Loucy (cell line): Measurements from ENCODE around the gene ZNF771.

Source experiments
- H2AFZ ChIP-seq: fragments of 200-600 bp; sonication (generic); 2 replicates; pipeline ENCODE4 v1.6.0; 2016; ENCODE audit warnings: antibody characterized with exemption, mild to moderate bottlenecking, low read length, moderate library complexity
- H3F3A ChIP-seq: fragments of 200-600 bp; 2 replicates; pipeline ENCODE4 v1.6.0; 2016; ENCODE audit warnings: antibody characterized with exemption, low read depth, mild to moderate bottlenecking
- H3K27me3 ChIP-seq: fragments of 200-600 bp; sonication (generic); 2 replicates; pipeline ENCODE4 v1.6.1; 2014; ENCODE audit warnings: low read length, mild to moderate bottlenecking; ENCODE audit not compliant: insufficient read depth, poor library complexity, severe bottlenecking
- H3K36me3 ChIP-seq: fragments of 200-600 bp; sonication (generic); 2 replicates; pipeline ENCODE4 v1.6.1; 2016; ENCODE audit warnings: low read length; ENCODE audit not compliant: insufficient read depth
- H3K4me1 ChIP-seq: fragments of 200-600 bp; sonication (generic); 2 replicates; pipeline ENCODE4 v1.5.1; 2014; ENCODE audit warnings: low read length, mild to moderate bottlenecking; ENCODE audit not compliant: insufficient read depth, poor library complexity, severe bottlenecking
- H3K4me2 ChIP-seq: fragments of 200-600 bp; sonication (generic); 2 replicates; pipeline ENCODE4 v1.6.0; 2014; ENCODE audit warnings: antibody characterized with exemption, low read length, low read depth, mild to moderate bottlenecking; ENCODE audit not compliant: poor library complexity, severe bottlenecking
- H3K4me3 ChIP-seq: fragments of 200-600 bp; sonication (generic); 2 replicates; pipeline ENCODE4 v1.5.1; 2014; ENCODE audit warnings: low read length, mild to moderate bottlenecking, mixed read lengths; ENCODE audit not compliant: poor library complexity, severe bottlenecking
- H3K79me2 ChIP-seq: fragments of 200-600 bp; sonication (generic); 2 replicates; pipeline ENCODE4 v1.6.1; 2014; ENCODE audit warnings: low read length; ENCODE audit not compliant: insufficient read depth
- H3K9ac ChIP-seq: fragments of 200-600 bp; sonication (generic); 2 replicates; pipeline ENCODE4 v1.6.0; 2014; ENCODE audit warnings: mild to moderate bottlenecking, low read depth, low read length, moderate library complexity; ENCODE audit not compliant: poor library complexity, severe bottlenecking
- H3K9me2 ChIP-seq: fragments of 200-600 bp; sonication (generic); replicated peaks from 2 replicates; pipeline ENCODE4 v1.6.1; 2016; ENCODE audit warnings: low read depth, low read length, mixed read lengths
- H3K9me3 ChIP-seq: fragments of 200-600 bp; sonication (generic); 2 replicates; pipeline ENCODE4 v1.6.1; 2014; ENCODE audit warnings: mild to moderate bottlenecking, antibody characterized with exemption, low read length, low read depth; ENCODE audit not compliant: insufficient read depth
- H4K20me1 ChIP-seq: fragments of 200-600 bp; sonication (generic); 2 replicates; pipeline ENCODE4 v1.6.0; 2014; ENCODE audit warnings: antibody characterized with exemption, low read length, mild to moderate bottlenecking; ENCODE audit not compliant: insufficient read depth, poor library complexity, severe bottlenecking
- EZH2phosphoT487 ChIP-seq: fragments of 200-600 bp; IDR thresholded peaks from 2 replicates; pipeline ENCODE4 v1.6.1; 2018; ENCODE audit warnings: antibody characterized with exemption, mild to moderate bottlenecking, moderate library complexity, borderline replicate concordance
- TF ChIP-seq, protein P1 (sequence below): fragments of 200-600 bp; sonication (generic); conservative IDR thresholded peaks from 2 replicates; pipeline ENCODE4 v1.5.1; 2014; ENCODE audit warnings: mild to moderate bottlenecking, antibody characterized with exemption, low read length

ZNF771 gene

DNA sequence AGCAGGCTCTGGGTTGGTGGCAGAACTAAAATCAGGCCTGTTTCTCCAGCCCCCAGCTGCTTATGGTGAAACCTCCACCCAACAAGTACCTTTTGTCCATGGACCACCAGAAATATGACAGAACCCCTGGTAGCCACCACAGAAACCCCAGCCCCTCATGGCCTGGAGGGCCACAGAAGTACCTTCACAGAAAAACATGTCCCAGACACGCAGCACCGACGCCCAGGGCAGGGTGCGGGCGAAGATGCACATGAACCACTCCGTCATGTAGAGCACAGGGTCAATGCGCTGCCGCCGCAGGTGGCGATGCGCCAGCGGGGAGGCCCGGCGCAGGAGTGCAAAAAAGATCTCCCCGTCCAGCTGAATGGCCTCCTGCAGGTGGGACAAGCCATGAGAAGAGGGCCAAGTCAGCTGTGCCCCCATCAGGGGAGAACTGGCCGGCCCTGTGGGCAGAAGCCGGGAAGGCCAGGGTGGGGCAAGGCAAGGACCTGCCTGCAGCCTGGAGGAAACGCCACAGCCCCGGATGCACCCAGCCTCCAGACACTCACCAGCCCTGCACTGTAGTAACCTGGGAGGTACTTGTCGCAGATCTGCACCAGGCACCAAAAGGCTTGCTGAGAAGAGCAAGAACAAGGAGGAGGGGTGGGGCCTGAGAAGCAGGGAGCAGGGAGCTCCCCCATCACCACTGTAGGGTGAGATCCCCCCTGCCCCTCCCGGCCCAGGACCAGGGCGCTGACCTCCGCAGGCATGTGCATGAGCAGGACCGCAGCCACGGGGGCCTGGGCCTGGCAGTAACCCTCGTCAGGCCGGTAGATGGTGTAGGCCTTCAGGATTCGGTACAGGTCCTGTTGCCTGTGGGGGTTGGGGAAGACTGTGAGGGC, 48.2 kb upstream of the ZNF771 start:
- H4K20me1 ChIP-seq, result peaks cover 5% of the 10 kb centered on the region
- no peaks in the 10 kb centered on the region for H3K27me3 ChIP-seq
- no peak overlapping the region for H3K4me3 ChIP-seq
- H2AFZ ChIP-seq, result no peak overlapping the region
- H3K4me1 ChIP-seq, result peaks cover 15% of the 10 kb centered on the region
- H3K9ac ChIP-seq, result no peak overlapping the region
- TF ChIP-seq, protein P1, sequence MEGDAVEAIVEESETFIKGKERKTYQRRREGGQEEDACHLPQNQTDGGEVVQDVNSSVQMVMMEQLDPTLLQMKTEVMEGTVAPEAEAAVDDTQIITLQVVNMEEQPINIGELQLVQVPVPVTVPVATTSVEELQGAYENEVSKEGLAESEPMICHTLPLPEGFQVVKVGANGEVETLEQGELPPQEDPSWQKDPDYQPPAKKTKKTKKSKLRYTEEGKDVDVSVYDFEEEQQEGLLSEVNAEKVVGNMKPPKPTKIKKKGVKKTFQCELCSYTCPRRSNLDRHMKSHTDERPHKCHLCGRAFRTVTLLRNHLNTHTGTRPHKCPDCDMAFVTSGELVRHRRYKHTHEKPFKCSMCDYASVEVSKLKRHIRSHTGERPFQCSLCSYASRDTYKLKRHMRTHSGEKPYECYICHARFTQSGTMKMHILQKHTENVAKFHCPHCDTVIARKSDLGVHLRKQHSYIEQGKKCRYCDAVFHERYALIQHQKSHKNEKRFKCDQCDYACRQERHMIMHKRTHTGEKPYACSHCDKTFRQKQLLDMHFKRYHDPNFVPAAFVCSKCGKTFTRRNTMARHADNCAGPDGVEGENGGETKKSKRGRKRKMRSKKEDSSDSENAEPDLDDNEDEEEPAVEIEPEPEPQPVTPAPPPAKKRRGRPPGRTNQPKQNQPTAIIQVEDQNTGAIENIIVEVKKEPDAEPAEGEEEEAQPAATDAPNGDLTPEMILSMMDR, result no peak
- TF ChIP-seq EZH2phosphoT487, result no peak
- peaks cover 76% of the 10 kb centered on the region for H3K79me2 ChIP-seq
- H3K9me2 ChIP-seq, result no peaks in the 10 kb centered on the region
- H3K36me3 ChIP-seq, result peaks cover 37% of the 10 kb centered on the region; the same call in 1 of the 2 replicates
- H3K4me2 ChIP-seq, result no peak overlapping the region
- H3K9me3 ChIP-seq, result no peaks in the 10 kb centered on the region
- no peaks in the 10 kb centered on the region for H3F3A ChIP-seq

DNA sequence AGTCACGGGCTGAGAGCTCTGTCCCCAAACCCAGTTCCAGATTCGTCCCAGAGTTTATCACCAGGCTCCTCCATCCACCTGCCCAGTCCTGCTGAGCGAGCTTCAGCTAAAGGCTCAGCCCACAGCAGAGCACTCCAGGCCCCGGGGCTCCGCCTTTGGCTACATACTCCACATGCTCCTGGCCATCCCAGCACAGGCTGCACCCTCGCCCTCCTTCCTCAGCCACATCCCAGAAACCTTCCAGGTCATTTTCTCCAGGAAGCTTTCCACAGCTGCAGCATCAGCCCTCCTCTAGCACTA, 47.6 kb upstream of the ZNF771 start:
- peaks cover 21% of the 10 kb centered on the region for H3K4me1 ChIP-seq
- TF ChIP-seq EZH2phosphoT487, result no peak
- TF ChIP-seq, protein P1, result no peak
- H3K79me2 ChIP-seq, result peaks cover 76% of the 10 kb centered on the region
- no peak overlapping the region for H3K4me2 ChIP-seq
- peaks cover 37% of the 10 kb centered on the region; the same call in 1 of the 2 replicates for H3K36me3 ChIP-seq
- H3K27me3 ChIP-seq, result no peaks in the 10 kb centered on the region
- no peak overlapping the region for H3K9ac ChIP-seq
- no peak overlapping the region for H3K4me3 ChIP-seq
- H2AFZ ChIP-seq, result no peak overlapping the region
- no peaks in the 10 kb centered on the region for H3F3A ChIP-seq
- no peaks in the 10 kb centered on the region for H3K9me3 ChIP-seq
- no peaks in the 10 kb centered on the region for H3K9me2 ChIP-seq
- H4K20me1 ChIP-seq, result peaks cover 9% of the 10 kb centered on the region

DNA sequence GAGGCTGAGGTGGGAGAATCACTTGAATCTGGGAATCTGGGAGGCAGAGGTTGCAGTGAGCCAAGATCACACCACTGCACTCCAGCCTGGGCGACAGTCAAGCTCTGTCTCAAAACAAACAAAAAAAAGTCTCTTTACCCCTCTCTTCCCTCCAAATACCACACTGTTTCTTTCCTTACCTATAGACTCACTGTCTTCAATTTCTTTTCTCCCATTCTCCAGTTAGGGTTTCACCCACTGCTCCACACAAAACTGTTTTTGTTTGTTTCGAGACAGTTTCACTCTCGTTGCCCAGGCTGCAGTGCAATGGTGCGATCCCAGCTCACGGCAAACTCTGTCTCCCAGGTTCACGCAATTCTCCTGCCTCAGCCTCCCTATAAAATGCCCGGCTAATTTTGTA, 46.2 kb upstream of the ZNF771 start:
- no peak overlapping the region for H2AFZ ChIP-seq
- H3K4me2 ChIP-seq, result no peak overlapping the region
- no peak overlapping the region for H3K9ac ChIP-seq
- H3K9me2 ChIP-seq, result no peaks in the 10 kb centered on the region
- H3K79me2 ChIP-seq, result peaks cover 88% of the 10 kb centered on the region
- TF ChIP-seq EZH2phosphoT487, result no peak
- TF ChIP-seq, protein P1, result no peak
- no peaks in the 10 kb centered on the region for H3F3A ChIP-seq
- peaks cover 29% of the 10 kb centered on the region for H3K4me1 ChIP-seq
- H4K20me1 ChIP-seq, result peaks cover 17% of the 10 kb centered on the region
- peaks cover 39% of the 10 kb centered on the region; the same call in 1 of the 2 replicates for H3K36me3 ChIP-seq
- H3K9me3 ChIP-seq, result no peaks in the 10 kb centered on the region
- no peaks in the 10 kb centered on the region for H3K27me3 ChIP-seq
- H3K4me3 ChIP-seq, result no peak overlapping the region
